Thoracic aorta (tissue), 2 donors: ENCODE data around the gene MOB3C. TPM values are rescaled to one million over a fixed set of nuclear protein-coding genes. Genes with fewer than 3 reads are reported as not detected.

Experiments used
- ATAC-seq: fragments of 150-250 bp; one replicate; pipeline ENCODE4 v1.8.0; 2017; ENCODE audit warnings: low read depth; ENCODE audit not compliant: insufficient number of reproducible peaks, low FRiP score
- DNase-seq: peaks from one replicate; pipeline ENCODE4 v3.0.0-alpha.2; 2020; ENCODE audit warnings: low spot score
- H3K27ac ChIP-seq, 2 donors: fragments of 200-600 bp; sonication (generic); 1 replicate in 1 of 2; 2 replicates in 1 of 2; pipeline ENCODE4 v1.5.1; 2016; ENCODE audit warnings: mild to moderate bottlenecking in 2 of 2, moderate library complexity in 2 of 2
- H3K27me3 ChIP-seq: fragments of 200-600 bp; sonication (generic); replicated peaks from 2 replicates; pipeline ENCODE4 v1.6.0; 2016; ENCODE audit warnings: mild to moderate bottlenecking; ENCODE audit not compliant: insufficient read depth
- H3K36me3 ChIP-seq: fragments of 200-600 bp; sonication (generic); one replicate; pipeline ENCODE4 v1.5.1; 2016
- H3K4me1 ChIP-seq, 2 donors: fragments of 200-600 bp; sonication (generic); 1 replicate in 1 of 2; 2 replicates in 1 of 2; pipeline versions ENCODE4 v1.5.1 to v1.6.0; 2016; ENCODE audit warnings: low read depth in 2 of 2, mild to moderate bottlenecking in 1 of 2; ENCODE audit not compliant: control insufficient read depth in 1 of 2
- H3K4me3 ChIP-seq: fragments of 200-600 bp; sonication (generic); 2 replicates; pipeline ENCODE4 v1.5.1; 2016; ENCODE audit warnings: mild to moderate bottlenecking
- H3K9me3 ChIP-seq: fragments of 200-600 bp; sonication (generic); 2 replicates; pipeline ENCODE4 v1.5.1; 2016
- total RNA-seq, 2 donors: library from RNA; depleted of rRNA; stranded (reverse); fragments of >200 nt; gene quantifications; one replicate each; pipeline versions ENCODE4 v1.1.0 to v1.2.3, GENCODE V29; 2016
- TF ChIP-seq, protein P1 (sequence below): fragments of 200-600 bp; sonication (generic); IDR thresholded peaks from one replicate; pipeline ENCODE4 v1.5.1; 2019; ENCODE audit warnings: antibody characterized with exemption

The MOB3C gene
- total RNA-seq, 2 donors from 2014 or later: 29.5 to 42.3 TPM

DNA sequence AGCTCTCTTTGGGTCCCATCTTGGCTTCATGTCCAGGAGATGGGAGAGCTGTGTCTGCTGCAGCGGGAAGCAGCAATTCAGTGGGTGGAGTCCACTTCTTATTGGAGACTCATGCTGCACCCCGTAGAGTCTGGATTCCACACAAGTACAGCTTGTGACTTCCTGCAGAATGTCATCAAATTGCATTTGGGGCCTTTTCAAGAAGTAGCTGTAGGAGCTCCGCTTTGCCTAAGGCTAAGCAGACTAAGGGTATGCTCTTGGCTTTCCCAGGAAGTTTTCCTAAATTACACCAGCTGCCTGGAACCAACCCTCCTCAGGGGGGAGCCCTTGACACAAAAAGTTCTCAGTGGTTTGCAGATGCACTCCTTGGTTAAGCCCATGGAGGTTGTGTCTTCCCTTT lies 5.7 kb upstream of the MOB3C start:
- Histone ChIP-seq H3K4me3 (no peak overlapping the region), H3K27ac (no peak overlapping the region), H3K36me3 (no peaks in the 10 kb centered on the region), H3K9me3 (no peaks in the 10 kb centered on the region), H3K27me3 (no peaks in the 10 kb centered on the region), H3K4me1 (peaks cover 0 to 6% of the 10 kb centered on the region in 2 donors)
- DNase-seq (no peak), ATAC-seq (no peak)
- TF ChIP-seq, protein P1, sequence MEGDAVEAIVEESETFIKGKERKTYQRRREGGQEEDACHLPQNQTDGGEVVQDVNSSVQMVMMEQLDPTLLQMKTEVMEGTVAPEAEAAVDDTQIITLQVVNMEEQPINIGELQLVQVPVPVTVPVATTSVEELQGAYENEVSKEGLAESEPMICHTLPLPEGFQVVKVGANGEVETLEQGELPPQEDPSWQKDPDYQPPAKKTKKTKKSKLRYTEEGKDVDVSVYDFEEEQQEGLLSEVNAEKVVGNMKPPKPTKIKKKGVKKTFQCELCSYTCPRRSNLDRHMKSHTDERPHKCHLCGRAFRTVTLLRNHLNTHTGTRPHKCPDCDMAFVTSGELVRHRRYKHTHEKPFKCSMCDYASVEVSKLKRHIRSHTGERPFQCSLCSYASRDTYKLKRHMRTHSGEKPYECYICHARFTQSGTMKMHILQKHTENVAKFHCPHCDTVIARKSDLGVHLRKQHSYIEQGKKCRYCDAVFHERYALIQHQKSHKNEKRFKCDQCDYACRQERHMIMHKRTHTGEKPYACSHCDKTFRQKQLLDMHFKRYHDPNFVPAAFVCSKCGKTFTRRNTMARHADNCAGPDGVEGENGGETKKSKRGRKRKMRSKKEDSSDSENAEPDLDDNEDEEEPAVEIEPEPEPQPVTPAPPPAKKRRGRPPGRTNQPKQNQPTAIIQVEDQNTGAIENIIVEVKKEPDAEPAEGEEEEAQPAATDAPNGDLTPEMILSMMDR: peak; percentile 21

GRCh38 chr1:46621930-46622329 lies 5.3 kb upstream of the MOB3C start:
- Histone ChIP-seq H3K9me3 (no peaks in the 10 kb centered on the region), H3K4me3 (no peak overlapping the region), H3K27me3 (no peaks in the 10 kb centered on the region), H3K36me3 (no peaks in the 10 kb centered on the region), H3K4me1 (peaks cover 0 to 6% of the 10 kb centered on the region in 2 donors), H3K27ac (no peak overlapping the region)
- no peak for DNase-seq
- ATAC-seq: no peak
- TF ChIP-seq, protein P1: no peak

- no peak for ATAC-seq
These were observed 3.1 kb upstream of the MOB3C start for GRCh38 chr1:46619656-46620258.

GRCh38 chr1:46618754-46619415 lies 2.3 kb upstream of the MOB3C start:
- no peak overlapping the region for H3K4me3 ChIP-seq
- no peaks in the 10 kb centered on the region for H3K9me3 ChIP-seq
- no peak for DNase-seq
- TF ChIP-seq, protein P1: no peak
- H3K27me3 ChIP-seq: no peaks in the 10 kb centered on the region
- H3K27ac ChIP-seq: no peak overlapping the region
- ATAC-seq: no peak
- no peaks in the 10 kb centered on the region for H3K36me3 ChIP-seq
- peaks cover 16 to 29% of the 10 kb centered on the region in 2 donors for H3K4me1 ChIP-seq

More at GRCh38 chr1:46619656-46620258, 3.1 kb upstream of the MOB3C start:
- TF ChIP-seq, protein P1: no peak
- Histone ChIP-seq H3K4me3 (no peak overlapping the region), H3K27me3 (no peaks in the 10 kb centered on the region), H3K4me1 (peaks cover 8 to 20% of the 10 kb centered on the region in 2 donors), H3K36me3 (no peaks in the 10 kb centered on the region), H3K9me3 (no peaks in the 10 kb centered on the region), H3K27ac (no peak overlapping the region)
- no peak for DNase-seq

DNA sequence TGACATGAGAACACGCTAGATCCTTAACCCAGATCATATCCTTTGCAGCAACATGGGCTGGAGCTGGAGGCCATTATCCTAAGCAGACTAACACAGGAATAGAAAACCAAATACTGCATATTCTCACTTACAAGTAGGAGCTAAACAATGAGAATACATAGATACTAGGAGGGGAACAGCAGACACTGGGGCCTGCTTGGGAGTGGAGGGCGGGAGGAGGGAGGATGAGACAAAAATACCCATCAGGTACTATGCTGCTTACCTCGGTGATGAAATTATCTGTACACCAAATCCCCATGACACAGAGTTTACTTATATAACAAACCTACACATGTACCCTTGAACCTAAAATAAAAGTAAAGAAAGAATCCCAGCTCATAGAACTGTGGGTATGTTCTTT lies 1.2 kb upstream of the MOB3C start:
- TF ChIP-seq, protein P1: no peak
- H3K27me3 ChIP-seq: no peaks in the 10 kb centered on the region
- ATAC-seq: no peak

More for the DNA sequence above, 1.2 kb upstream of the MOB3C start:
- Histone ChIP-seq H3K4me1 (peaks cover 24 to 36% of the 10 kb centered on the region in 2 donors), H3K27ac (no peak overlapping the region), H3K4me3 (no peak overlapping the region), H3K36me3 (no peaks in the 10 kb centered on the region), H3K9me3 (no peaks in the 10 kb centered on the region)
- DNase-seq: no peak
